Tibial nerve (tissue), 3 donors: ENCODE data around the gene RFESD.

Experiments used
- CTCF ChIP-seq, 5 experiments: fragments of 200-600 bp in 3 of 5; fragments of 450-650 bp in 2 of 5; sonication (generic) in 3 of 5; IDR thresholded peaks; one replicate each; pipeline ENCODE4 v1.5.1; 2016 to 2019; ENCODE audit warnings: antibody characterized with exemption in 5 of 5, mild to moderate bottlenecking in 3 of 5, moderate library complexity in 2 of 5
- POLR2A ChIP-seq, 2 donors: fragments of 450-650 bp; IDR thresholded peaks; one replicate each; pipeline ENCODE4 v1.6.1; 2017; ENCODE audit warnings: antibody characterized with exemption in 2 of 2, mild to moderate bottlenecking in 2 of 2, moderate library complexity in 2 of 2

- TF ChIP-seq POLR2A (IDR thresholded peaks at IDR 0.05) (no peak), CTCF (IDR thresholded peaks at IDR 0.05) (no peak)
These were observed 13.5 kb downstream of the RFESD start for GRCh38 chr5:95660060-95660459.
